NCI-H2227 (cell line): ENCODE results near the gene PRTG.
"Not testable (repeated sequence)": the region's sequence is repeated elsewhere in the genome, so short reads cannot be mapped to it uniquely, and the experiment has no call there.

ENCODE experiments used
- DNase-seq: peaks from one replicate; lab custom pipeline; 2025; ENCODE audit not compliant: unreplicated experiment; lab: John Stamatoyannopoulos, UW

The PRTG gene

GRCh38 chr15:55638764-55639163, 104.2 kb downstream of the PRTG start:
- DNase-seq = no peak

DNA sequence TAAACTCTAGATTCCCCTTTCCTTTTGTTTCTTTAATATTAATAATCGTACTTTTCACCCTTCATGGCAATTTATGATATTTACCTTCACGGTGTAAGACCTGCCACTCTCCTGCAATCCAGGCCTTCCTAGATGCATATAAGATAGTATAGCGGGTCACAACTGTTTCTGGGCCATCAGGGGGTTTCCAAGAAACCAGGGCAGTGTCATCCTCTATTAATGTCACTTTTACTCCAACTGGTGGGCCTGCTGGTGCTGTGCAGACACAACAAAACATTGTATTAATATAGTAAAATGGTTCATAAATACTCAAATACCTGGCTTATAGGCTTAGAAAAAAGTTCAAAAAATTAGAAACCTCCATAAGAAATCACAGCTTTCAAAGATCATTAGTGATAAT, 105.9 kb downstream of the PRTG start:
- DNase-seq = no peak

DNA sequence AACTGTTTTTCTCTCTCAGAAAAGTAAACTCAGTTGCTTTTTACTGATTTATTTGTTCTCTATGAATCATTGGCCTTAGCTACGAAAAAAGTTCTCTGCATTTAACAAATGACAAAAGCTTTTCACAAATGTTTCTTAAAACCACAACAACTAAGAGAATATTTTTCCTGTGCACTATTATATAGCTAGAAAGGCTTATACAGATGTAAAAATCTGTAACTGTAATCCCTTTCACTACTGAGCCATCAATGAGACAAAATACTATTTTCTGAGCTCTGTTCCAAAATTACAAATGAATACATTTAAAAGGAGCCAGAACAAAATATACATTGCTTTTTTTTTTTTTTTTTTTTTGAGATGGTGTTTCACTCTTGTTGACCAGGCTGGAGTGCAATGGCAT, 109.2 kb downstream of the PRTG start:
- no peak for DNase-seq

GRCh38 chr15:55632434-55632833, 110.5 kb downstream of the PRTG start:
- no peak for DNase-seq

GRCh38 chr15:55630858-55631257, 112.1 kb downstream of the PRTG start:
- no peak for DNase-seq

GRCh38 chr15:55628369-55628730, 114.6 kb downstream of the PRTG start:
- DNase-seq = no peak

DNA sequence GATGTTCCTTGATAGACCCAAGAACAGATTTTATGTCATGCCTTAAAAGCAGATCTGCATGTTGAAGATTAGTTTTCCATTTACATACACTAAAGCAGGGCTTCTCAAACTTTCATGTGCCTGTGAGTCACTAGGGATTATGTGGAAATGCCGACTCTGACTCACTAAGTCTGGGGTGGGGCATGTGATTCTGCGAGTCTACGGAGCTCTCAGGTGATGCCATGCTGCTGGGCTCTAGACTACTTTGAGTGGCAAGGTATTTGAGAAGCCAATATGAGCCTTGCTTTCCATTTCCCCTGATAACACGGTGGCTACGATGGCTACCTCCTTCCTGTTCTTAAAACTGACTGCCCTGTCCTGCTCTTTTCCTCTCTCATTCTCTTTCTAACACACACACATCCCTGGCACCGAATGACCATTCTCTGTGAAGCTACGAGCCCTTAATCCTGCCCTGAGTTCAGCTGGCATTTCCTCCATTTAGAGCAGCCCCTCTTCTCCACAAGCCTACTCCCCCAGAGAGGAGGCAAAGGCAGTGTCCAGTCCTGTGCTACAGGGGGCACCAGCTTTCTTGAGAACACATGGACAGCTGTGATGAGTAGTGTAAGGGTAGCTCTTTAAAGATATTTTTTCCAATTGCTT, 115.1 kb downstream of the PRTG start:
- no peak for DNase-seq

DNA sequence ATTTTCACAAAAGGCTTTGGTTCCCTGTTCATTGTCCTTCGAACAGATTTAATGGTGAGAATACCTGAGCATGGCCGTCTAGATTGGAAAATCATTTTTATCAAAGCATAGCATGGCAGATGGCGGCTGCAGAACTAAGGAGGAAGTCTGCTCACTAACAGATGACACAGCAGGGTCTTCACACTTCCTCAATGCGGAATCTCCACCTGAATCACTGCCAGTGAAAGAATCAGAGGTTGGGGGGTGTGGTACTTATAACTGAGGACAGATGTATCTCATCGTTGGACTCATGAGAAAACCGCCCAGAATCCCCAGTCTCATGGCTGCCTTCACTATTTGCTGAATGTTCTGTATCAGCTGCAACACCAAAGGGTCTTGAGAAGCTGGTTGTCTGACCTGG, 123.2 kb downstream of the PRTG start:
- no peak for DNase-seq

- no peak for DNase-seq
Observed at GRCh38 chr15:55618387-55618786, 124.6 kb downstream of the PRTG start.

DNA sequence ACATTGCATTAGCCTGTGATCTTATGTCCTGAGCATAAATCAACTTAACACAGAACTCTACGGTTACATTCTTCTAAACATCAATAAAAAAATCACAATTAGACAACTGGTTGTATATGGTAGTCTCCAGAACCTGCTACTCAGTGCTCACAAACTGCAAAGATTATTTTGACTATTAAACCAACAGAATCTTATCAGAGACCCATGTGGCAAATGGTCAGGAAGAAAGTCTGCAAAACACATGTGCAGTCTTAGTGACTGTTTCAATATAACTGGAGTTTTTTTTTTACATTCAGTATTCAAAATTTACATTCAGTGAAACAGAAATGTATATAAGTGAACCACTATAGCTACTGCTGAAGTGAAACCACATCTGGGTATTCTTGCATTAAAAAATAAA, 127.5 kb downstream of the PRTG start:
- DNase-seq = no peak

DNA sequence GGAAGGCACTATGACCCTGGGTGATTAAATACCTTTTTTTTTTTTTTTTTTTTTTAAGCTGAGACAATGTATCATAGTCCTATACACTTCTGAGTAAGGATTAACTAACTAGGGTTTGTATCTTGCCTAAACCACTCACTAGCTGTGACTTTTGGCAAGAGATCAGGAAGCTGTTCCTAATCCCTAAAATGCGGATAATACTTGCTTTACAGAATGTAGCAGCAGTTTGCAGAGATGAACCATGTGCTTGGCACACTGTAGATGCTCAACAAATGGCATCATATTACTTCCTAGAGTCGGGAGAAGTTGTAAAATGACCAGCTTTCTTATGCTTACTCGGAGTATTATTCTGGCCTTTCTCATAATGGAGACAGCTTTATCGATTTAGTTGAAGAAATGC, 129.2 kb downstream of the PRTG start:
- DNase-seq = no peak

- DNase-seq = no peak
Observed at GRCh38 chr15:55606214-55606613, 136.7 kb downstream of the PRTG start.

DNA sequence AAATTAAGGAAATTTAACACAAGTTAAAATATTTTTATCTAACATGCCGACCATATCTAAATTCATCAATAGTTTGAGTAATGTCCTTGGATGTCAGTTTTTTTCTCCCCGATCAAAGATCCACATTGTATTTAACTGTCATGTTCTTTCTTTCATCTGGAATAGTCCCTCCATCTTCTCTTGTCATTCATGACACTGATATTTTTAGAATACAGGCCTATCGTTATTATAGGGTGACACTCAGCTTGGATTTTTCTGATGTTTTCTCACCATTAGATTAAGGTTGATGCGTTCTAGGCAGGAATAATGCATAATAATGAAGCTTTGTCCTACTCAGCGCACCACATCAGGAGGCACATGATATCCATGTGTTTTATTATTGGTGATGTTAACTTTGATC, 141.6 kb downstream of the PRTG start:
- DNase-seq = no peak

- no peak for DNase-seq
Observed at GRCh38 chr15:55599439-55599838, 143.5 kb downstream of the PRTG start.

- DNase-seq = not testable (repeated sequence)
Observed at GRCh38 chr15:55593019-55593418, 149.9 kb downstream of the PRTG start.

- DNase-seq = no peak
Observed at GRCh38 chr15:55590788-55591187, 152.2 kb downstream of the PRTG start.

DNA sequence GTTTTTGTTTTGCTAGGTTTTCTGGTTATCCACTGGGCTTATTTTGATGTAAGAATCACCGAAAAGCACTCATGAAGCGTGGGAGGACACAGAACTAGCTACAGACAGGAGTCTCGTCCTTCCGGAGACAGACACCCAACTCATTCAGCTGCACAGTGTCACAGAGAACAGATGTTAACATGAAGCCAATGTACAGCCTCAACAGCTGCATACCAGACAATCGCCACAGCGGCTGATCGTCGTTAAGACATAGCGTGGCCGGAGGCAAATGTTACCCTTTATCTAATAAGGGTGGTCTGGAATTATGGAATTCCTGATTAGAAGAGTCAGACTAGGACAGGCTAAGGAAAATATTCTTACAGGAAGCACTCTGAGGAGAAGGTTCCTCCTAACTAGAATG, 153.7 kb downstream of the PRTG start:
- peak; percentile 14 for DNase-seq

GRCh38 chr15:55588815-55589115, 154.2 kb downstream of the PRTG start:
- DNase-seq = no peak

DNA sequence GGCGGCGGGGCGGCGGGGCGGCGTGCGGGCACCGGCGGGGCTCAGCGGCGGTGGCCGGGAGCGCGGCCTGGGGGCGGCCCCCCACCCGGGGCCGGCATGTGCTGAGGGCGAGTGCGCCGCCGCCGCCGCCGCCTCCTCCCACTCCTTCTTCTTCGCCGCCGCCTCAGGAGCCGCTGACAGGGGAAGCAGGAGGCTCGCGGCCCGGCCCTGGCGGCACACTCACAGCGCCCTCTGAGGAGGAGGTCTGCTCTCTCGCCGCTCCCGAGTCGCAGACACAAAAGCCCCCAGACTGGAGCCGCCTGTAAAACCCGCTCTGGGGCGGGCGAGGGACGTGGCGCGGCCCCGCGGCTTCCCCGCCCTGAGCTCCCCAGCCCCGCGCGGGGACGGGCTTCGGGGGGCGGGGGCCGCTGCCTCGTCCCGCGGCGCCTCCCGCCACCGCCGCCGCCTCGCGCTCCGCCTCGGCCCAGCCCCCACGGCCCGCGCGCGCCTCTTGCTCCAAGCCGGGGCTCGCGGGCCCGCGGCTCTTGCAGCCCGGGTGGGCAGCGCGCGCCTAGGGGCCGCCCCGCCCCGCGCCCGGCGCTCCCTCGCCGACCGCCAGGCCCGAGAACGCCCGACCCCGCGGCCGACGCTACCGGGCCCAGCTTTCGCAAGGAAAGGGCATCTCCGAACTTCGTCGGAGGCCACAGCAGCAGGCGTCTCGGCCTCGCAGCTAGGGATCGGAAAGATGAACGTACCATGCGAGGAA, 154.7 kb downstream of the PRTG start, which contains the start of gene PYGO1:
PYGO1 (minus strand) TSS at position 276 of the 745 bp plus-strand sequence. CDS start 462 bp downstream, outside the sequence.
- peak; percentile 90 for DNase-seq

GRCh38 chr15:55587321-55588069, 155.5 kb downstream of the PRTG start:
- peak; percentile 48 for DNase-seq

GRCh38 chr15:55586808-55587207, 156.1 kb downstream of the PRTG start:
- no peak for DNase-seq

- no peak for DNase-seq
Observed at GRCh38 chr15:55576943-55577342, 166.0 kb downstream of the PRTG start.
